PC-9 (cell line): Measurements from ENCODE around the gene PABPC1L. TPM values are rescaled to one million over a fixed set of nuclear protein-coding genes. Genes with fewer than 3 reads are reported as not detected.

Experiments used
- BruUV-seq: library from RNA; stranded (reverse); fragments of 400-500 nt; replicated peaks from 2 replicates; lab custom pipeline; 2021; lab: Mats Ljungman, UMichigan
- CTCF ChIA-PET: fragments of 300-600 bp; sonication (Branson Sonifier 250); formaldehyde crosslinking; loops from one replicate; lab custom pipeline; 2022; ENCODE audit warnings: antibody characterized with exemption; lab: Charles Lee
- POLR2A ChIA-PET: fragments of 300-600 bp; sonication (Branson Sonifier 250); formaldehyde crosslinking; loops from one replicate; lab custom pipeline; 2022; ENCODE audit warnings: antibody characterized with exemption; ENCODE audit not compliant: unreplicated experiment; lab: Charles Lee
- DNase-seq, 2 experiments: peaks; one replicate each; pipeline versions ENCODE4 v3.0.0 to v3.0.0-alpha.2; 2015 to 2022; ENCODE audit warnings: mixed read lengths in 1 of 2
- H2AFZ ChIP-seq: fragments of 200-600 bp; sonication (generic); 2 replicates; pipeline ENCODE4 v1.8.1; 2017; ENCODE audit warnings: antibody characterized with exemption
- H3F3A ChIP-seq: fragments of 200-600 bp; sonication (generic); 2 replicates; pipeline ENCODE4 v1.8.1; 2017; ENCODE audit warnings: antibody characterized with exemption, mild to moderate bottlenecking, low read depth; ENCODE audit not compliant: insufficient read depth
- H3K27ac ChIP-seq: fragments of 200-600 bp; sonication (generic); 2 replicates; pipeline ENCODE4 v1.6.1; 2016; ENCODE audit warnings: mixed run types
- H3K27me3 ChIP-seq: fragments of 200-600 bp; sonication (generic); 2 replicates; pipeline ENCODE4 v1.6.1; 2016; ENCODE audit warnings: low read depth, mixed run types; ENCODE audit not compliant: insufficient read depth
- H3K36me3 ChIP-seq: fragments of 200-600 bp; sonication (generic); 2 replicates; pipeline ENCODE4 v1.6.1; 2016; ENCODE audit warnings: low read depth, mixed run types
- H3K4me1 ChIP-seq: fragments of 200-600 bp; sonication (generic); replicated peaks from 2 replicates; pipeline ENCODE4 v1.6.1; 2016; ENCODE audit warnings: mixed run types; ENCODE audit not compliant: insufficient read depth
- H3K4me2 ChIP-seq: fragments of 200-600 bp; sonication (generic); 2 replicates; pipeline ENCODE4 v1.6.1; 2017; ENCODE audit warnings: mixed run types
- H3K4me3 ChIP-seq: fragments of 200-600 bp; sonication (generic); 2 replicates; pipeline ENCODE4 v1.6.1; 2016; ENCODE audit warnings: mixed run types
- H3K79me2 ChIP-seq: fragments of 200-600 bp; sonication (generic); 2 replicates; pipeline ENCODE4 v1.6.1; 2017; ENCODE audit warnings: low read depth, mixed run types
- H3K9me2 ChIP-seq: fragments of 200-600 bp; sonication (generic); 2 replicates; pipeline ENCODE4 v1.8.1; 2017; ENCODE audit warnings: mild to moderate bottlenecking; ENCODE audit not compliant: insufficient read depth
- H3K9me3 ChIP-seq: fragments of 200-600 bp; sonication (generic); 2 replicates; pipeline ENCODE4 v1.8.1; 2016; ENCODE audit warnings: low read depth; ENCODE audit not compliant: insufficient read depth
- H4K20me1 ChIP-seq: fragments of 200-600 bp; sonication (generic); 2 replicates; pipeline ENCODE4 v1.8.1; 2017; ENCODE audit not compliant: insufficient read depth
- CTCF ChIP-seq: fragments of 200-600 bp; sonication (generic); conservative IDR thresholded peaks from 2 replicates; pipeline ENCODE4 v1.6.1; 2017; ENCODE audit warnings: mixed run types, antibody characterized with exemption, mild to moderate bottlenecking, moderate library complexity
- EZH2 ChIP-seq: fragments of 200-600 bp; sonication (generic); IDR thresholded peaks from 2 replicates; pipeline ENCODE4 v1.8.0; 2017; ENCODE audit warnings: antibody characterized with exemption, low read depth
- intact Hi-C: fragments of 100-400 bp; cut with micrococcal nuclease; formaldehyde crosslinking; loops from one replicate; pipeline ENCODE4 v1.10.0; 2022; ENCODE audit not compliant: unreplicated experiment
- total RNA-seq: library from RNA; stranded (reverse); gene quantifications from 2 replicates; pipeline ENCODE4 v1.2.3, GENCODE V29; 2021

PABPC1L gene
- total RNA-seq, 1 experiment from 2014 or later: 132 TPM

DNA sequence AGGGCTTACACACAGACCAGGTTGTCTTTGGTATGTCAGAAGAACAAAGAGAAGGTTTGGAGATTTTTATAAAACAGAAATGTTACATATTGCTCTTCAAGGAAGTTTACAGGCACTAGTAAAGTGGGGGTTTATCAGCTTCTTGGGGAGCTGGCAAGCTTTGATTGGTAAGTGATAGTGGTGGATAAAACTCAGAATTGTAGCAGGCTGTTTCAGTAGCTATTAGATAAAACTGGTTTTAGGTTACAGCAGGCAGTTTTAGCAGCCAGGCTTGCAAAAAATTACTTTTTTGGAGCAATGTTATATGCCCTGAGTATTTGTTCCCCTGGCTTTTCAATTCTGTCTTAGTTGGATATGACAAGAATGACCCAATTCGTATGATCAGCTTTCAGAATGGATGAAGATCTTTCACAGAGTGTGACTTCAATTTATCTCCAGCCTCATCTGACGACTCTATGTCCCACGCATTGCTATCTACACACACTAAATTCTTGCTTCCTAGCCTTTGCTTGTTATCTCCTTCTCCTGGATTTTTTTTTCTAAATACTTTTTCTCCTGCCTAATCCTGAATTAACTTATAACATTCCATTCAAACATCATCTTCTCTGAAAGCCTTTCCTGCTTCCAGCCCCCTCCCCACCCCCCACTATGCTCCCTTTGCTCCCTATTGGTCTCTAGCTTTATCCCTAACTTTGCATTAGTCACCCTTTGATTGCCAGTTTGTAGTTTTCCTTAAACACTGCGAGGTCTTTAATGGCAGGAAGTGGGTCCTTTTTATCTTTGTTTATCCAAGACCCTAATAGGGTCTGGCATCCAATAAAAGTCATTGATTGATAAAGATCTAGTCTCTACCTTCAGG lies 51.4 kb downstream of the PABPC1L start:
- peaks cover 43% of the 10 kb centered on the region for H3K4me1 ChIP-seq
- 0 out of 2 replicates have a peak overlapping the region, but pooled peaks have one; percentile 64 for H3K27ac ChIP-seq
- intact Hi-C loops: loop anchor here (2.0 kb wide), 1 partner anchor 50 kb away; the partner anchor contains the start of gene PABPC1L
- ChIA-PET CTCF (no interaction called here), POLR2A (no interaction called here)
- peaks cover 18% of the 10 kb centered on the region; the same call in 1 of the 2 replicates for H3F3A ChIP-seq
- H2AFZ ChIP-seq: no peak overlapping the region; the same call in 1 of the 2 replicates
- peak overlapping the region; percentile 98 for H3K4me2 ChIP-seq
- H3K79me2 ChIP-seq: peaks cover 45% of the 10 kb centered on the region
- TF ChIP-seq CTCF: no peak
- TF ChIP-seq EZH2: no peak
- BruUV-seq: no TSS peak
- H4K20me1 ChIP-seq: peaks cover 5% of the 10 kb centered on the region; the same call in 1 of the 2 replicates
- H3K9me2 ChIP-seq: no peaks in the 10 kb centered on the region
- no peak for DNase-seq
- H3K9me3 ChIP-seq: no peaks in the 10 kb centered on the region
- peak overlapping the region; percentile 97; the same call in 1 of the 2 replicates for H3K4me3 ChIP-seq
- no peaks in the 10 kb centered on the region for H3K27me3 ChIP-seq
- 0 out of 2 replicates have a peak, but pooled peaks cover 8% of the 10 kb centered on the region for H3K36me3 ChIP-seq

DNA sequence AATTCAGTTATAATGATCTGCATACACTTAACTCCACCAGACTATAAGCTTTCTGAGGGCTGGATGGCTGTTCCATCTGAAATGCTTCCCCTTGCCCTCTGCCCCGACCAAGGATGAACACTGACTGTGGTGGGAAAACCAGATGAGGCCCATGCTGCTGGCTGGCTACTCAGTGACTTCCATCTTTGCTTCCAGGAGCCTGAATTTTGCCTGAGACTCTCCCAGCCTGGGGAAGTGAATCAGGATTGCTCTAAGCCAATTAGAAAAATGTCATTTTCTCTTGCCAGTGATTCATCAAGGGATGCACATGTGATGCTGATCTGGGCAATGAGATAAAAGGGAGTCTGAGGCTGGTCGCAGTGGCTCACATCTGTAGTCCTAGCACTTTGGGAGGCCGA lies 52.0 kb downstream of the PABPC1L start:
- POLR2A ChIA-PET: no interaction called here
- intact Hi-C loops: loop anchor here (2.0 kb wide), 1 partner anchor 51 kb away; the partner anchor contains the start of gene PABPC1L
- Histone ChIP-seq H3F3A (peaks cover 15% of the 10 kb centered on the region; the same call in 1 of the 2 replicates), H3K4me3 (no peak overlapping the region), H3K4me2 (no peak overlapping the region), H3K9me2 (no peaks in the 10 kb centered on the region), H2AFZ (no peak overlapping the region), H3K36me3 (0 out of 2 replicates have a peak, but pooled peaks cover 5% of the 10 kb centered on the region), H3K79me2 (peaks cover 44% of the 10 kb centered on the region), H3K4me1 (peaks cover 43% of the 10 kb centered on the region), H3K9me3 (no peaks in the 10 kb centered on the region), H3K27me3 (no peaks in the 10 kb centered on the region), H3K27ac (no peak overlapping the region), H4K20me1 (peaks cover 5% of the 10 kb centered on the region; the same call in 1 of the 2 replicates)
- BruUV-seq: no TSS peak
- TF ChIP-seq CTCF (no peak), EZH2 (no peak)
- DNase-seq: no peak
- CTCF ChIA-PET: no interaction called here

- H3F3A ChIP-seq: peaks cover 15% of the 10 kb centered on the region; the same call in 1 of the 2 replicates
- peaks cover 47% of the 10 kb centered on the region for H3K4me1 ChIP-seq
- ChIA-PET POLR2A (interaction anchor here (0.6 kb wide), 1 partner anchor 16 kb away, joined by 3 read pairs; no protein-coding TSS in a partner anchor), CTCF (no interaction called here)
- no peak overlapping the region for H3K4me3 ChIP-seq
- H2AFZ ChIP-seq: no peak overlapping the region
- H3K27ac ChIP-seq: no peak overlapping the region
- TF ChIP-seq EZH2: no peak
- DNase-seq: peak in 1 of 2 experiments; percentile 62
- peaks cover 5% of the 10 kb centered on the region; the same call in 1 of the 2 replicates for H4K20me1 ChIP-seq
- H3K36me3 ChIP-seq: 0 out of 2 replicates have a peak, but pooled peaks cover 5% of the 10 kb centered on the region
- BruUV-seq: no TSS peak
- no peaks in the 10 kb centered on the region for H3K9me3 ChIP-seq
- H3K79me2 ChIP-seq: peaks cover 44% of the 10 kb centered on the region
- H3K27me3 ChIP-seq: no peaks in the 10 kb centered on the region
- H3K9me2 ChIP-seq: no peaks in the 10 kb centered on the region
- no peak overlapping the region for H3K4me2 ChIP-seq
- intact Hi-C loops: no loop called here
Observed at GRCh38 chr20:44962483-44962882, 52.6 kb downstream of the PABPC1L start.
